GM12878 (cell line): ENCODE data around the gene OSM. TPM values are rescaled to one million over a fixed set of nuclear protein-coding genes. Genes with fewer than 3 reads are reported as not detected.
A peak's percentile ranks its signal among the peaks of the same experiment; 100 is the strongest.

Experiments used
- BMI1 ChIP-seq: fragments of 450-650 bp; IDR thresholded peaks from 2 replicates; pipeline ENCODE4 v1.6.1; 2016; ENCODE audit warnings: mild to moderate bottlenecking, moderate library complexity, borderline replicate concordance
- BRCA1 ChIP-seq: IDR thresholded peaks from 2 replicates; pipeline ENCODE4 v1.6.1; 2011; ENCODE audit warnings: low read depth, low read length, improper control_type of control experiment
- CBFB ChIP-seq: IDR thresholded peaks from 2 replicates; pipeline ENCODE4 v1.6.1; 2016; ENCODE audit warnings: antibody characterized with exemption, low read depth
- CREB1 ChIP-seq: IDR thresholded peaks from 2 replicates; pipeline ENCODE4 v1.6.1; 2012; ENCODE audit warnings: low read depth, mild to moderate bottlenecking, inconsistent platforms
- CUX1 ChIP-seq: IDR thresholded peaks from 2 replicates; pipeline ENCODE4 v1.6.1; 2012; ENCODE audit warnings: improper control_type of control experiment, low read depth, low read length; ENCODE audit not compliant: insufficient replicate concordance
- DPF2 ChIP-seq: fragments of 450-650 bp; IDR thresholded peaks from 2 replicates; pipeline ENCODE4 v1.6.1; 2017; ENCODE audit warnings: mild to moderate bottlenecking
- FOXK2 ChIP-seq: fragments of 450-650 bp; IDR thresholded peaks from 2 replicates; pipeline ENCODE4 v1.6.1; 2017; ENCODE audit warnings: mild to moderate bottlenecking, moderate library complexity
- HDGF ChIP-seq: fragments of 450-650 bp; IDR thresholded peaks from 2 replicates; pipeline ENCODE4 v1.6.1; 2016; ENCODE audit warnings: antibody characterized with exemption
- KLF5 ChIP-seq: fragments of 450-650 bp; IDR thresholded peaks from 2 replicates; pipeline ENCODE4 v1.6.1; 2014; ENCODE audit warnings: mild to moderate bottlenecking; ENCODE audit not compliant: partially characterized antibody
- MLLT1 ChIP-seq: fragments of 450-650 bp; IDR thresholded peaks from 2 replicates; pipeline ENCODE4 v1.6.1; 2016; ENCODE audit warnings: mild to moderate bottlenecking
- NBN ChIP-seq: fragments of 450-650 bp; IDR thresholded peaks from 2 replicates; pipeline ENCODE4 v1.6.1; 2016
- NR2C2 ChIP-seq: IDR thresholded peaks from 2 replicates; pipeline ENCODE4 v1.6.1; 2011; ENCODE audit warnings: borderline replicate concordance, low read depth; ENCODE audit not compliant: control insufficient read depth, insufficient read length
- NRF1 ChIP-seq: conservative IDR thresholded peaks from 2 replicates; pipeline ENCODE4 v1.6.1; 2011; ENCODE audit warnings: mild to moderate bottlenecking, low read depth, low read length, improper control_type of control experiment
- POLR2A ChIP-seq: IDR thresholded peaks from 2 replicates; pipeline ENCODE4 v1.6.1; 2011; ENCODE audit warnings: low read depth, mild to moderate bottlenecking, low read length
- POU2F2 ChIP-seq: IDR thresholded peaks from 3 replicates; pipeline ENCODE4 v1.6.1; 2011; ENCODE audit warnings: low read depth, mild to moderate bottlenecking, low read length, borderline replicate concordance
- RBBP5 ChIP-seq: fragments of 200-600 bp; sonication (generic); conservative IDR thresholded peaks from 2 replicates; pipeline ENCODE4 v1.6.1; 2016
- SIX5 ChIP-seq: IDR thresholded peaks from 2 replicates; pipeline ENCODE4 v1.6.1; 2011; ENCODE audit warnings: mild to moderate bottlenecking, low read depth, low read length, moderate library complexity; ENCODE audit not compliant: severe bottlenecking
- SP1 ChIP-seq: IDR thresholded peaks from one replicate; pipeline ENCODE4 v1.6.1; 2011; ENCODE audit warnings: low read depth, low read length
- TBL1XR1 ChIP-seq: IDR thresholded peaks from 2 replicates; pipeline ENCODE4 v1.6.1; 2012; ENCODE audit warnings: low read depth, low read length, improper control_type of control experiment
- ZBTB4 ChIP-seq: fragments of 450-650 bp; formaldehyde crosslinking; IDR thresholded peaks from 2 replicates; pipeline ENCODE4 v1.4.0; 2022; ENCODE audit warnings: mild to moderate bottlenecking, moderate library complexity
- ZNF384 ChIP-seq: IDR thresholded peaks from 2 replicates; pipeline ENCODE4 v1.6.1; 2012; ENCODE audit warnings: low read depth, mild to moderate bottlenecking, low read length, improper control_type of control experiment, borderline replicate concordance
- polyA plus RNA-seq, 11 experiments: library from polyadenylated mRNA; depleted of rRNA in 4 of 11; unstranded in 6 of 11; stranded (reverse) in 5 of 11; fragments of >200 nt; fragmentation: Nextera tagmentation in 4 of 11; fragmentation: Illumina TruSeq in 1 of 11; extraction: Ambion mirVana in 4 of 11; extraction: Trizol in 1 of 11; gene quantifications; 1 replicate in 1 of 11; 2 replicates in 10 of 11; pipeline versions ENCODE4 v1.2.1 to v1.2.3, GENCODE V29; 2011 to 2016; ENCODE audit warnings: inconsistent platforms in 2 of 11, missing spikeins in 2 of 11, low read depth in 1 of 11
- total RNA-seq, 4 experiments: library from RNA; depleted of rRNA in 3 of 4; stranded (reverse); fragments of >200 nt in 3 of 4; fragmentation: Illumina TruSeq in 1 of 4; extraction: Trizol in 1 of 4; gene quantifications; 2 replicates each; pipeline versions ENCODE4 v1.2.1 to v1.2.3, GENCODE V29; 2013 to 2021
- TF ChIP-seq, protein P1 (sequence below): IDR thresholded peaks from 2 replicates; pipeline ENCODE4 v1.6.1; 2011; ENCODE audit warnings: low read depth, mild to moderate bottlenecking, low read length, moderate library complexity, borderline replicate concordance; ENCODE audit errors: extremely low read depth

Gene OSM
- total and polyA plus RNA-seq, 10 of the 15 experiments (the other 5 are each of a cell fraction or from before 2014, with no cell fraction given) = 0.06 to 1.4 (median 0.59) TPM

DNA sequence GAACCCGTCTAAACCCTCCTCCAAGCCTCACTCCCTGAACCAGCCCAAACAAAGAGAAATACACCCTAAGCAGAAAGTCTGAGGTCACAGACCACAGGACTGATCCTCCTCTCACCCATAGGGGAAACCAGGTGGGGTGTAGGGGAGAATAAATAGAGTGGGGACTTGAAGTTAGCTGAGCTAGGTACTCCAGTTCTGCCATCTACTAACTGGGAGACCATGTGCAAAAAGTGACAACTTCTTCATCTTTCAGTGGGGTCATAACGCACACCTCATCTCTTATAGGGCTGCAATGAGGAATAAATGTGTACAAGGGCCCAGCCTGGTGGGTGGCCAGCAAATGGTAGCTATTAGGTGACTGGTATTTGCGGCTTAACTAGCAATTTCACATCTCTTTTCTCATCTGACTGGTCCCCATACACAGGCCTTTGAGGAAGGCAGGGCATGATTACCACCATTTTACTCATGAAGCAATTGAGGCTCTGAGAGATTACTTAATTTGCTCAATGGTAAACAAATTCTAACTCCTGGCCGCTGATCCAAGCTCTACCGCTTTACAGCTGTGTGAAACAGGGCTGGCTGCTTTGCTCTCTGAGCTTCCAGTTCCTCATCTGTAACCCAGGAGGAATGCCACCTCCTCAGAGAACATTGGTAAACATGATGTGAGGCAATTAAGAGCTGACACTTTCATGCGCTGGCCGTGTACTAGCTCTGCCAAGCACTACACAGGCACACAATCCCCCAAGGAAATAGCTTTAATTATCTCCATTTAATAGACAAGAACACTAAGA, 43.5 kb upstream of the OSM start (continued):
- TF ChIP-seq BMI1 (no peak), POLR2A (no peak), HDGF (no peak), SP1 (no peak), TBL1XR1 (no peak), CBFB (no peak), BRCA1 (no peak), ZNF384 (no peak), CUX1 (no peak), NRF1 (no peak), RBBP5 (no peak), DPF2 (peak; percentile 70; the same call in 1 of the 2 replicates), MLLT1 (peak; percentile 64), POU2F2 (no peak; the same call in 2 of the 3 replicates), KLF5 (no peak), NR2C2 (no peak), SIX5 (no peak), ZBTB4 (CRISPR knock-in tag) (no peak), CREB1 (peak; percentile 38; the same call in 1 of the 2 replicates), NBN (0 out of 2 replicates have a peak, but pooled peaks have one; percentile 43), FOXK2 (no peak; the same call in 1 of the 2 replicates)
- TF ChIP-seq, protein P1, sequence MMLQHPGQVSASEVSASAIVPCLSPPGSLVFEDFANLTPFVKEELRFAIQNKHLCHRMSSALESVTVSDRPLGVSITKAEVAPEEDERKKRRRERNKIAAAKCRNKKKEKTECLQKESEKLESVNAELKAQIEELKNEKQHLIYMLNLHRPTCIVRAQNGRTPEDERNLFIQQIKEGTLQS = no peak
